GM12872 (cell line): ENCODE results near the gene DPYSL5.

Source experiments
- CTCF ChIP-seq: IDR thresholded peaks from 3 replicates; pipeline ENCODE4 v1.5.1; 2011; ENCODE audit warnings: low read depth, mild to moderate bottlenecking, low read length, moderate library complexity; ENCODE audit not compliant: insufficient read depth

Gene DPYSL5

GRCh38 chr2:26998323-26998722 is 150.4 kb downstream of the DPYSL5 start:
- TF ChIP-seq CTCF: no peak
